ENCODE data around the gene STAB2.

DNA sequence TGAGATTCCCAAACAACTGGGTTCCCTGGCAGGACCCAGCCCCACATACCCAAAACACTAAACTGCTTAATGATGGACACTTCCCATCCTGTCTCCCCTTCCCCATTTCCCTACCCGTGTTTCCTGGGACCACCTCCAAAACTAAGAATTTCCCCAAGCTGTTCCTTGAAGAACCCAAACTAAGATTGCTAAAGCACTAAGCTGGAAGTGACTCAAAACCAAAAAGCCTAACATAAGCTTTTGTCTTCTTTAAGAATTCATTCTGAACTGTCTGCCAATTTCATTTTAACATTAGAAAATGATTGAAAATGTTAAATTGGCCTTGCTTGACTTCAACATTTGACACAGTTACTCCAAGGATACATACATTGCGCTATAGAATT, 29.5 kb upstream of the STAB2 start:
- TF ChIP-seq CTCF (IDR thresholded peaks at IDR 0.05; ENCODE audit: low read length) (no peak), EZH2 (IDR thresholded peaks at IDR 0.05; ENCODE audit: borderline replicate concordance, low read length) (no peak)
